ENCODE data around the gene PTPRJ.

DNA sequence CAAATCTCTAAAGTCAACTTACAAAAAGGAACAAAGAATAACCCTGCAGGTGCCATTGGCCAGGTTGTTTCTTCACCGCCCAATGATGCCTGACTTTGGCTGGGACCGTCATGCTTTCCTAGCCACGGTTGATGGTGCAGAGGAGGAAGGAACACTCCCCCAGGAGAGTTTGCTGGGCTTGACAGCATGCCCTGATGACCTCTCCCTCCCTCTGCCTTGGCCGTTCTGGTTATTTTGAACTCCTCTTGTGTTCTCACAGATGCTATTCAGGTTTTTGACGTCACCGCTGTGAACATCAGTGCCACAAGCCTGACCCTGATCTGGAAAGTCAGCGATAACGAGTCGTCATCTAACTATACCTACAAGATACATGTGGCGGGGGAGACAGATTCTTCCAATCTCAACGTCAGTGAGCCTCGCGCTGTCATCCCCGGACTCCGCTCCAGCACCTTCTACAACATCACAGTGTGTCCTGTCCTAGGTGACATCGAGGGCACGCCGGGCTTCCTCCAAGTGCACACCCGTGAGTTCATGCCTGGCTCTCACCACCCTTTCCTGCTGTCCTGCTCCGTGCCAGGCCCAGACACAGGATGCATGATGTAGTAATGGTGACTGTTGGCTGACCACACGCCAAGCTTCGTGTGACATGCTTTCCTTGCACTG, 147.3 kb downstream of the PTPRJ start:
- TF ChIP-seq, protein P1, sequence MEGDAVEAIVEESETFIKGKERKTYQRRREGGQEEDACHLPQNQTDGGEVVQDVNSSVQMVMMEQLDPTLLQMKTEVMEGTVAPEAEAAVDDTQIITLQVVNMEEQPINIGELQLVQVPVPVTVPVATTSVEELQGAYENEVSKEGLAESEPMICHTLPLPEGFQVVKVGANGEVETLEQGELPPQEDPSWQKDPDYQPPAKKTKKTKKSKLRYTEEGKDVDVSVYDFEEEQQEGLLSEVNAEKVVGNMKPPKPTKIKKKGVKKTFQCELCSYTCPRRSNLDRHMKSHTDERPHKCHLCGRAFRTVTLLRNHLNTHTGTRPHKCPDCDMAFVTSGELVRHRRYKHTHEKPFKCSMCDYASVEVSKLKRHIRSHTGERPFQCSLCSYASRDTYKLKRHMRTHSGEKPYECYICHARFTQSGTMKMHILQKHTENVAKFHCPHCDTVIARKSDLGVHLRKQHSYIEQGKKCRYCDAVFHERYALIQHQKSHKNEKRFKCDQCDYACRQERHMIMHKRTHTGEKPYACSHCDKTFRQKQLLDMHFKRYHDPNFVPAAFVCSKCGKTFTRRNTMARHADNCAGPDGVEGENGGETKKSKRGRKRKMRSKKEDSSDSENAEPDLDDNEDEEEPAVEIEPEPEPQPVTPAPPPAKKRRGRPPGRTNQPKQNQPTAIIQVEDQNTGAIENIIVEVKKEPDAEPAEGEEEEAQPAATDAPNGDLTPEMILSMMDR (conservative IDR thresholded peaks at IDR 0.05 in 1 of 2, IDR thresholded peaks at IDR 0.05 in 1 of 2; ENCODE audit: low read depth in 1 of 2, low read length in 2 of 2) = no peak
- no peak for TF ChIP-seq EZH2 (IDR thresholded peaks at IDR 0.05; ENCODE audit: low read length, missing control alignments)
